SIG-M5 treated with dmso at 0.1 percent for 504 hours (cell line): ENCODE data around the gene PARP1.
"Not testable (repeated sequence)": the region's sequence is repeated elsewhere in the genome, so short reads cannot be mapped to it uniquely, and the experiment has no call there.

ENCODE experiments used
- DNase-seq: peaks from one replicate; lab custom pipeline; 2025; ENCODE audit not compliant: unreplicated experiment; lab: John Stamatoyannopoulos, UW

PARP1 gene

DNA sequence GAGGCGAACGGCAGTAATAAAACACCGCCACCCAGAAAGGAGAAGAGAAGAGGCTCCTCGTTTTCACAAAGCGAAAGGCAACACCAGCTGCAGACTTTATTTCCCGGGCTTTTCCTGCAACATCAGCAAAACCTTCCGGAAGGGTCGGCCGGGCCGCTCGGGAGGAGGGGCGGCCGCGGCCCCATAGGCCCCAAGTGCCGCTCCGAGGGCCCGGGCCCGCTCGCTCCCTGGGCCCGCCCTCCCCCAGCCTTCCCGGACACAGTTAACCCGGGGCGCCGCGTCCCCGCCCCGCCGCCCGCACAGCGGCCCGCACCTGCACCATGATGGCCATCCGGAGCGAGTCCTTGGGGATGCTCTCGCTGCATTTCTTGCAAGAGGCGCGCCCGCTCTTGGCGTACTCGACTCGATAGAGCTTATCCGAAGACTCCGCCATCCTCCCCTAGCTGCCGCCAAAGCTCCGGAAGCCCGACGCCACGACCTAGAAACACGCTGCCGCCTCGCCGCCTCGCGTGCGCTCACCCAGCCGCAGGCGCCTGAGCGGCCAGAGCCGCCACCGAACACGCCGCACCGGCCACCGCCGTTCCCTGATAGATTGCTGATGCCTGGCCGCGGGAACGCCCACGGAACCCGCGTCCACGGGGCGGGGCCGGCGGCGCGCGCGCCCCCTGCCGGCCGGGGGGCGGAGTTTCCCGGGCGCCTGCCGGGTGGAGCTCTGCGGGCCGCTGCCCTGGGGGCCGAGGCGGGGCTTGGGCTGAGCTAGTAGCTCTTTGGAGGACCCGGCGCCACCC is at the start of gene PARP1:
TSS of gene PARP1 (minus strand) at position 597 of the 788 bp plus-strand sequence. CDS start at position 433, 164 bp downstream.
- DNase-seq, result peak; percentile 95

DNA sequence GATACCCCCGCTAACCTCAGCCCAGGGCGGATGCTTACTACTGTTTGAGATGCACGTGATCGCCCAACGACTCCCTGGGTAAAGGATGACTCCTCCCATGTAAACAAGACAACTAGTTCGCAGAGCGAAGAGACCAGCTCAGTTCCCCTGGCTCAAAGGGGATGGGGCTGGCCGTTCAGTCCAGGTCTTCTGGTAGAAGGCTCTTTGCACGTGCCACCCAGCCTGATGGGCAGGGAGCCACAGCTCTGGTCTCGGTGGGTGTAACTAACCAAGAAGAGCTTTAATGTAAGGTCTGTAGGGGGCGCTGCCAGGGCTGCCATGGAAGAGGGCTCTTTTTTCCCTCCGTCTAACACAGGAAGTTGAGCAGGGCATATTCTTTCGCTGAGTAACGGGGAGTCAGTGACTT is 49.4 kb upstream of the PARP1 start:
- DNase-seq, result peak; percentile 17

DNA sequence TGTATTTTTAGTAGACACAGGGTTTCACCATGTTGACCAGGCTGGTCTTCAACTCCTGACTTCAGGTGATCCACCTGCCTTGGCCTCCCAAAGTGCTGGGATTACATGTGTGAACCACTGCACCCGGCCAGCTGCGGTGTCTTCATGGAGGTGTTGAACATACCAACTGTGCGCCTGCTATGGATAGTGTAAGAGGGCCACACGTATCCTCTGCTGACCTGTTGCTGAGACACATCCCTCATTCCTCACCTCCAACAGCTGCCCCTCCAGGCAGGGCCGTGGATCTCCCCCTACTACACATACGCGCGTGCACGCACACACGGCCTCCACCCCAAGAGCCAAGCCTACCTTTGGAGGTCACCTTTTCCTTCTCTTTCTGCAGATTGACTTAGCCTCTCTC is 48.0 kb upstream of the PARP1 start:
- DNase-seq, result no peak

DNA sequence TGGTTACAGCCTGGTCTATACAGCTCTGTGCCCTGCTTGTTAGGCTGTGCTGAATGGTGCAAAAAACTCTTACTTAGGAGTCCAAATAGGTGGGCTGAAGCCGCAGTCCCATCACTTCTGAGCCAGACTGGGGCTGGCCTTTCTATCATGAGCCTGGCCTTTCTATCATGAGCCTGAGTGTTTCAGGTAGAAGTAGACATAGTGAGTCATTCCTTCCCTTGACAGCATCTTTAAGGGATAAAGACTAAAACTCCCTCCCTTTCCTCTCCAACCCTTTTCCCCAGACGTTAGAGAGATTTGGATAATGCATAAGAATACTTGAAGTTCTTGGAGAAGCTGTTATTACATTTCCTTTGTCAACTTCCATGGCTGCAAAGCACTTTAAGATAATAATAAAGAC is 46.5 kb upstream of the PARP1 start:
- no peak for DNase-seq

DNA sequence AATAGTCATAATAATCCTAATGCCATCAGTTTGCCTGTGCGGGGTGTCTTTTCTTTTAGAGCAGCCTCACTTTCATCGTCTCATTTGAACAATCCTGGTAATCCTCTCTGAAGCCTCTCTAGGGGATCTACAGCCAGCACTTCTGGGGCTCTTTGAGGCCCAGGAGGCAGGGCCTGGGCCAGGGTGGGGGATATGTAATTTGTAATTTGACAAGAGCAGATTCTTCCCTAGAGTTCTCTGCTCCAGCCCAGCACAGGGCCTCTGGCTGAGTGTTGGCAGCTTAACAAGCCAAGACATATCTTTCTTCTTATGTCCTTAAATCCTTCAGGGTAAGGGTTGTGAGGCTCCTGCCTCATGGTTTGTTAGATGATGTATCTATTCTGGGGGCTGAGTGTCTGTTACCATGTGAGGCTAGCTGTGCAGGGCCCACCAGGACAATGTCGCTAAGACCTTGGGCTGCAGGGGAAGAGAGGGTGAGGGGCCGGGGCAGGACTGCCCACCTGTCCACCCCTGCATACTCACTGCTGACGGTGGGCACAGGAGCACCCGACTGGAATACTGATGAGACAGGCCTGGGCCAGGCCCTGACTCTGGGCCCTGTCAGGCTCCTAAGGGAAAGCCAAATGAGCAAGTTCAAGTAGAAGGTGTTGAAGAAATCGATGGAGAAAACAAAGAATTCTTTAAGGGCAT is 45.3 kb upstream of the PARP1 start:
- no peak for DNase-seq

DNA sequence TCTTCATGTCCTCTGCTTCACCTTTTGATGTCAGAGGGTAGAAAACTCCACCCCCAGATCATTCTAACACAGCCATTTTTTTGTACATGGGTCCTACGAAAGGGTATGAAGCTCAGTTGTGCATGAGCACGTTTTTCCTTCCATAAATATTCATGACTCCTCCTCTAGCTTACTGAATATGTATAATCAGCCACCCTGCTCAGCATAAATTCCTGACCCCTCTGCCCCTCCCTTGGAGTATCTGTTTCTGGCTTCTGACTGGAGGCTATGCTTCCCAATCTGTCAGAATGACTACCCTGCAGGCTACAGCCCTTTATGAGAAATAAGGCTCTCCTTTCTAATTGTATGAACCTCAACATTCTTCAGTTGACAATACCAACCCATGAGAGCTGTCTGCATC is 42.8 kb upstream of the PARP1 start:
- DNase-seq, result no peak

DNA sequence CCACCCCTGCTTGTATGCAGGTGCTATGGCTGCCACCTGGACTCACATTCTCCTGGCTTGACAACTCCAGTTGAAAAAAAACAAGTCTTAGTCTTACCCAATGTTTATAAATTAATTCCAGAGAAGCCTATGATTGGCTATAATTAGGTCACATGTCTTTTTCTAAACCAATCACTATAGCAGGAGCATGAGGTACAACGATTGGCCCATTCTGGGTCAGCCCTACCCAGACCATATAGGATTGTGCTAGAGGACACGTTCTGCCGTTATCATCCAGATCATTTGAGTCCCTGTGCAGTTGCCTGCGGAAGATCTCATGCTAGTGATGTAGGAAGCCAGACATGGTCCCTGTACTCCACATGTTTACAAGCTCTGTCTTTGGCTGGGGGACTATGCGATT is 41.9 kb upstream of the PARP1 start:
- no peak for DNase-seq

DNA sequence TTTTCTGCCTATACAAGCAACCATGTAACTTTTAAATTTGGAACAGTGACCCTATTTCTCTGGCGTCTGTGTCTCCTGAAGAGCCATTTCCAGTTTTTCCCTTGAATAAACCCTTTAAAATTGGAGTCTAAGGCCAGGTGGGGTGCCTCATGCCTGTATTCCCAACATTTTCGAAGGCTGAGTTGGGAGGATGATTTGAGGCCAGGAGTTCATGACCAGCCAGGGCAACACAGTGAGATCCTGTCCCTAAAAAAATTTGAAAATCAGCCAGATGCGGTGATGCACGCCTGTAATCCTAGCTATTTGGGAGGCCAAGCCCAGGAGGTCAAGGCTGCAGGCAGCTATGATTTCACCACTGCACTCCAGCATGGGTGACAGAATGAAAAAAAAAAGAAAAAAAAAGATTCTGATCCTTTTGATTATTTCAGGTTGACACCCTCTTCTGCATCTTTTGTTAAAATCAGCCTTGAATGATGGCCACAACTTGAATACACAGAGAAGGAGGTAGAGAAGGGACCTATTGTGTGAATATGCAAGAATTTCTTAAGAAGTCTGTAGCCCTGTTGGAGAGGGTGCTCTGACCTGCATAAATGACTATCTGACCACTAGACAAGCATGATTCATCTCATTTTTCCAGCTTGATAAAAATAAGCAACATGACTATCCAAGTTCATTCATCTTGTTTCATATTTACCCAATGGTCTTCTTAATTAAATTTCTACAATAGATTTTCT is 40.2 kb upstream of the PARP1 start:
- no peak for DNase-seq

DNA sequence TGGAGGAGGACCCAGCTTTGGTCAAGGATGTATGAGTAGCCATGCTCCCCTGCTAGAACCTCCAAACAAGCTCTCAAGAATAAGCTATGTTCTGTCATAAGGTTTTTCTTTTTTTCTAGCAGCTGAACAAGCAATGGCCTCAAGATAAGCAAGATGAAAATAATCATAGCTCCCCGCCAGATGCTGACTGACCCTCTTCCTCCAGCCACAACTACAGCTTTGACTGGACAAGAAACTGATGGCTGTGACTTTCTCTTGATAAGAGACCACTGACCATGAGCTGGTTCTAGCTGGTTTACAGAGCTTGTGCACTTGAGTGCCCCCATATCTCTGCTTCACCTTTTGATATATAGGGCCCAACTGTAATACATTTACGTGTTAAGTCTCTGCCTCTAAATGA is 38.2 kb upstream of the PARP1 start:
- no peak for DNase-seq

DNA sequence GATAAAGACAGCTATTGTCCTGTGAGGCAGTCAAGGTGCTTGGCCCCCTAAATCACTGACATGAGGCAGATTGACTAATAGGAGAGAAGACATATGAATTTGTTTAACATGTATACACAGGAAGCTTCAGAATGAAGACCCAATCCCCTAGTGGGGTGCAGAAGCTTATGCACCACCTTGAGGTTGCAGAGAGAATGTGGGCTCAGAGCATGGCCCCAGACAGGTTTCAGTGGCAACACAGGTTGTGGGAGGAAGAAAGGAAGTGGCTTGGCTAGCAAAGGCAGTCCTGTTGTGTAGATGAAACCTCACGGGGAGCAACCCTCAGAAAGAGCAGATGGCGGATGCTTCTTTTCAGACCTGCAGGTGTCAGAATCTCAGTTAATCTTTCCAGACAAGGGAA is 37.0 kb upstream of the PARP1 start:
- DNase-seq, result no peak

DNA sequence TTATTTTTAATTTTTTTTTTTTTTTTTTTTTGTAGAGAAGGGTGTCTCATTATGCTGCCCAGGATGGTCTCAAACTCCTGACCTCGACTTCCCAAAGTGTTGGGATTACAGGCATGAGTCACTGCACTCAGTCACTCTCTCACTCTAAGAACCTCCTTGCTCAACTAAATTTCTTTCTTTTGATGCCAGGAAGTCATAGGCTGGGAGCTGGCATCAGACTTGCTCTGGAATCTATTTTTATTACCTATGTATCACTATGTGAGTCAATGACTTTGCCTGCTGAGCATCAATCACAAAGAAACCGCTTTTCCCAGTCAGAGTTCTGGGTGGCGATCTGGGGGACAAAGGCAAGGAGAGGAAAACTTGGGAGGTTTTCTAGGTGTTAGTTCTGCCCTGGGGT is 35.5 kb upstream of the PARP1 start:
- DNase-seq, result no peak

DNA sequence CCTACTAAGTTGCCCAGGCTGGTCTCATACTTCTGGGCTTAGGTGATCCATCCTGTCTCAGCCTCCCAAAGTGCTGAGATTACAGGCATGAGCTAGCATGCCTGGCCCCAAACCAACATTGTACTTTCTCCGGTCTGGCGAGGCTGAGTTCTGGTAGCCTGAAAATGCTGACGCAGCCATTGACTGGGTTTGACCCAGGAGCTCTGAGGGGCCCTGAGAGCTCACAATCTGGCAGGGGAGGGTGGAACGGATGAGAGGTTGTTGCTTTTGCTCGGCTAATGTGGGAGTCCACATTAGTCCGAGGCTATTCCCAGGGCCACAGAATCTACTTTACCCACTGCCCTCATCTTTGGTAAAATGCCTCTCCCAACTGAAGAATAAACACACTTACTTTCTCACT is 35.1 kb upstream of the PARP1 start:
- DNase-seq, result no peak

DNA sequence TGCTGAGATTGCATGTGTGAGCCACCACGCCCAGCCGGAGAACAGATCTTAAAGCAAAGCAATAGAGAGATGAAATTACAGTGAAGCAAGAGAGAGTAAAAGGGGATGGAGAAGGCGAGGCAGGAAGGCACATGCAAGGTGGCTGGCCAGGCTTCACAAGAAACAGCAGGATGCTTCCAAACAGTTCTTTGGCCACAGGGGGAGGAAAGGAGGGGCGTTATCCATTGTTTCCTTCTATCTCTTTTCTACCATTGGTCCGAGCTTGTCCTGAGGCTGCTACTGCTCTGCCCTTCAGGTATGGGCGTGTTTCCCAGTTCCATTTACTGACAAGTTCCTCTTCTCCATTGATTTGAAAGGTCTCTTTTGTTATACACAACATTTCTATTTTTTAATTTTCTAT is 33.7 kb upstream of the PARP1 start:
- DNase-seq, result no peak

DNA sequence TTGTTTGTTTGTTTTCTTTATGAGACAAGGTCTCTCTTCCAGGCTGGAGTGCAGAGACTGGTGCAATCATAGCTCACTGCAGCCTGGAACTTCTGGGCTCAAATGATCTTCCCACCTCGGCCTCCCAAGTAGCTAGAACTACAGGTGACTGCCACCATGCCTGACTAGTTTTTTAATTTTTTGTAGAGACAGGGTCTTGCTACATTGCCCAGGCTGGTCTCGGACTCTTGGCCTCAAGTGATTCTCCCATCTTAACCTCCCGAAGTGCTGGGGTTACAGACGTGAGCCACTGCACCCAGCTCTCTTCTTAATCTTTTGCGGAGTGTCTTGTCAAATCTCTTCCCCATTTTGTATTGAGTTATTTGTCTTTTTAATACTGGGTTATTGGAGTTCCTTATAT is 32.6 kb upstream of the PARP1 start:
- DNase-seq, result no peak

DNA sequence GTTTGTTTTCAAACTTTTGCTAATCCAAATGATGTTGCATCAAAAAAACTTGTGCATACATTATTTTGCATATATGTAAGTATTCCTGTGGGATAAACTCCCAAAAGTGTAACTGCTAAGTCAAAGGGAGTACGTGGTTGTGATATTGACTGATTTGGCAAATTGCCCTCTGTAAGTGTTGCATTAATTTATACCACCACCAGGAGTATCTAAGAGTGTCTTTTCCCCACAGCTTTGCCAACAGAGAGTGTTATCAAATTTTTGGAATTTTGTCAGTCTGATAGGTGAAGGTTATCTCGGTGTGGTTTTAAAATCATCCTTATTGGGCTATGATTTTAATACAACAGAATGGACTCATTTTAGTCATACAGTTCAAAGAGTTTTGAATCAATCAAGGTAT is 30.1 kb upstream of the PARP1 start:
- DNase-seq, result no peak

DNA sequence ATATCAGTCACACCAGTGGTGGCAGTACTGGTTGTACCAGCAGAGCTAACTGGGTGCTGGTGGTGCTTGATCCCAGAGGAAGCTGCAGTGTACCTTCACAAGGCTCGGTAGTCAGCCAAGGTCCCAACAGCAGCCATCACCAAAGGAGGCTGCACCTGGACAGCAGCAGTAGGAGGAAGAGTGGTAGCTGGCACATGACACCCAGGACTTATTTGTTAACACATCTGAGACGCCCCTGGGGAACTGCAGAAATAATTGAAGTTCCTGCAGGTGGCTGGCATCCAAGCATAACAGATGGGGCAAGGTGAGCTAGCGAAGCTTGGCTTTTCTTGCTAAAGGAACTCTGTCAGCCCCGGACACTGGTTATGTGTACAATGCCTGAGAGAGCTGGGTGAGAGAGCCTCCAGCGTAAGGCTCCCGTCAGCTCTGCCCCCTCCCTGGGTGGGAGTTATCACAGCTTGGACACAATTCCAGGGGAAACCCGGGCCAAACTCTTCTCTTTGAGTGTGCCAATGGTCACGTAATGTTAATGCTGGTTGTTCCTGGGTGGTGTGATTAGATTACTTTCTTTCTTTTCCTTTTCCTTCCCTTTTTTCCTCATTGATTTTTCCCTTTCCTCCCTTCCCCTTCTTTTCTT is 29.1 kb upstream of the PARP1 start:
- DNase-seq, result no peak

DNA sequence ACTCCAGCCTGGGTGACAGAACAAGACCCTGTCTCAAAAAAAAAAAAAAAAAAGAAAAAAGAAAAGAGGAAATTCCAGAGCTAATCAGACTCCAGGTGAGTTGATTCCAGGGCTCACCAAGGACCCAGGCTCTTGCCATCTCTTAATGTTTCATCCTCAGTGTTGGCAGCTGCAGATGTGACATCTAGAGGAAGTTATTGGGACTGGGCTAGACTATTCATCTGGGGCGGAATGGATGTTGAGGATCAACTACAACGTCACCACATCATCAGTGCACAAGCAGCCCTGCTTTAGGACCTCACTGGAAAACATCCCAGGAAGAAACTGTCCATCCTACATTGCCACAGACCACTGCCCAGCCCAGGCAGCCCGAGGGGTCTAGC is 28.6 kb upstream of the PARP1 start:
- no peak for DNase-seq

DNA sequence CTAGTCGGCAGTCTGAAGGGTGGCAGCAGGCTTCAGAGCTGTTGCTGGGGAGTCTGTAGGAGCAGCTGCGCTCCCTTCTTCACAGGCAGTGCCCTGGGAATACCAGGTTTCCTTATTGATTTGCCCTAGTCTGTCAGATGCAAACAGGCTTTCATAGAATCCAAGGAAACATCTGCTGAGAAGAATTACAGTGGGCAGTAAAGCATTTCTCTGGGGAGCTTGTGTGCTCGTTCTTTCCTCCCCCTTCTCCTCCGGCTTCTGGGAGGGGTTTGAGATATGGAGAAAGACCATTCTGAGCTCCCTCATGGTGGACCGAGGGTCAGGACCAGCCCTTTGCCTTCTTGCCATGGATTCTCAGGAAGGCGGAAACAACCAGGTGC is 25.4 kb upstream of the PARP1 start:
- DNase-seq, result no peak

DNA sequence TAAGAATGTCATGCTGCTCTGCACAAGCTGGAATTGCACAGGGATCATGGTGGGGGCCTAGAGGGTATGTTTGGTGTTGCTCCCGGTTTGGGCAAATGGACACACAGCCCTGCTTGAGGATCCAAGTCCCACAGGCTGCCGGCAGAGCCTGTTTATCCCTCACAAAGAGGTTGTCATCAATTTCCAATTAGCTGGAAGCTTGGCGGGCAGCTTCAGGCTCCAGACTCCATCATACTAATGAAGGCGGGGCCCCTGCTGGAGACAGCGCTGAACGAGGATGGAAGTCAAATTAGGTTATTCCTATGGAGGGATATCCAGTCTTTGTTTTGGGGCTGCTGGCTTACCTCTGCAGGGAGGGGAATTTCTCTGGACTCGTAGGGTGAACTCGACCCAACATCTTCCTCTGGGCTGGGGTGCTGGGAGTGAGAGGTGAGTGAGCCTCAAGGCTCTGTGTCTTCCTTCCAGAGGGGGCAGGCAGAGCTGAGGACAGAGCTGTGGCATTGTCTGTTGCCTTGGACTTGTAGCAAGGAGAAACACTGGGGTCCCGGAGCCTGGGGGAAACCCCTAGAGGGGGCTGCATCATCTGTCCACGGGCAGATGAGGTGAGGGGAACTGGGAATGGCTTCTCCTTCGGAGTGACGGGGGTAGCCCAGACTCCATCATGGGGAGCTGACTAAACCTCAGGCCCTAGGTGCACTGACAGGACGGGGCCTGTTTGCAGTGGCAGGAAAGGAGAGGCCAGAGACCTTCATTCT is 24.9 kb upstream of the PARP1 start:
- DNase-seq, result no peak

DNA sequence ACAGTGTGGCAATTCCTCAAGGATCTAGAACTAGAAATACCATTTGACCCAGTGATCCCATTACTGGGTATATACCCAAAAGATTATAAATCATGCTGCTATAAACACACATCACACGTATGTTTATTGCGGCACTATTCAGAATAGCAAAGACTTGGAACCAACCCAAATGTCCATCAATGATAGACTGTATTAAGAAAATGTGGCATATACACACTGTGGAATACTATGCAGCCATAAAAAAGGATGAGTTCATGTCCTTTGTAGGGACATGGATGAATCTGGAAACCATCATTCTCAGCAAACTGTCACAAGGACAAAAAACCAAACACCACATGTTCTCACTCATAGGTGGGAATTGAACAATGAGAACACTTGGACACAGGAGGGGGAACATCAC is 24.0 kb upstream of the PARP1 start:
- not testable (repeated sequence) for DNase-seq
